CD4-positive, alpha-beta T cell treated with Interleukin-4 for 1 hour (primary cell): ENCODE results near the gene OR1D5.
A peak's percentile ranks its signal among the peaks of the same experiment; 100 is the strongest.
"Not testable (repeated sequence)": the region's sequence is repeated elsewhere in the genome, so short reads cannot be mapped to it uniquely, and the experiment has no call there.

ENCODE experiments used
- DNase-seq, 2 donors: peaks; one replicate each; pipeline ENCODE4 v3.0.0-alpha.2; 2020 to 2022

Gene OR1D5

DNA sequence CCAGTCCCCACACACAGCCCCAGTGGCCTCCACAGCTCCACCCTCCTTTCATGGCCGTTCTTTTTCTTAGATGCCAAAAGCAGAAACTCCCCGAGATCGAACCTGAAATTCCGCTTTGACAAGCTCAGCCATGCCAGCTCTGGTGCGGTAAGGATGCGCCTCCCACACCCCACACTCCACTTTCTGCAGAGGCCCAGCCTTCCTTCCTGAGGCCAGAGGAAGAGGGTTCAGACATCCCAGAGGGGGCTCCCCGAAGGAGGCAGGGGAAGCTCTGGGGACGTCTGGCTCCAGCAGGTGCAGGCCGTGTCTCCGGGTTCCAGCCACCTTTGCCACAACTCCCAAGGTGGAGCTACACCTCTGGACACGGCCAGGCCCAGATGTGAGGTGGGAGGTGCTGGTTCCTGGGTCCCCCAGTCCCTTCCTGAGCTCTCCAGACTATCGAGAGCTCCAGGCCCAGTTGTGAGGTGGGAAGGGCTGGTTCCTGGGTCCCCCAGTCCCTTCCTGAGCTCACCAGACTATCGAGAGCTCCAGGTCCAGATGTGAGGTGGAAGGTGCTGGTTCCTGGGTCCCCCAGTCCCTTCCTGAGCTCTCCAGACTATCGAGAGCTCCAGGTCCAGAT is 32.4 kb downstream of the OR1D5 start:
- not testable (repeated sequence) for DNase-seq

DNA sequence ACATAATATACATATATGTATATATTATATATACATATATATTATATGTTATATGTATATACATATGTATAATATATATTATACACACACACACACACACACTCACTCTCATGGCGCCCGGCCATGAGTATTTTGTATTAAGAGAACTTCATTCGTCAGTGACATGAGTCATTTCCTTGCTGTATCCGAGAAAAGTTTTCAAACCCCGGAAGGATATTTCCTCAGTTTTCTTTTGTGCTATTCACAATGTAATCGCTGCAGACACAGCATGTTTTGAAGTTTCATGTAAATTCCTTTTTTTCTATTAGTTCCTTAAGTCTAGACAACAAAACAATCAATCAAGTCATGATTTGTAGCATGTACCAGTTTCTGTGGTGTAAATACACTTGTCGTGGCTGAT is 33.3 kb downstream of the OR1D5 start:
- no peak for DNase-seq

DNA sequence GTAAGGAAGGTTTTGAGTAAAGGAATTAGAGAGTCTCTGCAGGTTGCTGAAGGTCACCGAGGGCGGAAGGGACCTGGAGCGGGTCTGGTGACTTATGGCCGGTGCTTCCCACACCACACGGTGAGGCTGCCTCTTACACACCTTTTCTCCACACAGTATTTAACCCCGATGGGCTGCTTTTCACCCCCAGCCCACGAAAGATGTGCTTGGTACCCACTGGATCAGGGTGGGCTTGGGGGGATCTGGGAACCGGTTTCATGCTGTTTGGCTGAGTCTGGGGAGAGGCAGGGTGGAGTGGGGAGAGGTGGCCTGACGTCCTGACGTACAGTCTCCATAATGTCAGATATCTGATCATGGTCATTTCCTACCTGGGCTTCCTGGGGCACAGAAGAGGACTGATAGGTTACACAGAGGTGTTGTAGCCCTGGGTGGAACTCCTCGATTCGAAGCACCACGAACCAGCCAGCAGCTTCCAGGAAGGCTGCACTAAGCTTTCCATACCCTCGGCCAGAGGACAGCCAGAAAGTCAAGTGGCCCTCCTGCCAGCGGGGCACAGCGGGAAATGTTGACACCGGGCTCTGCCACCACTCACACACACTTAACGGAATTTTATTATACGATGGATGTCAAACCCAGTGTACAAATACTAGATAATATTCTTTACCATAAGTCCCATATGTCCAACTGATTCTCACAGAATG is 34.0 kb downstream of the OR1D5 start:
- no peak for DNase-seq

DNA sequence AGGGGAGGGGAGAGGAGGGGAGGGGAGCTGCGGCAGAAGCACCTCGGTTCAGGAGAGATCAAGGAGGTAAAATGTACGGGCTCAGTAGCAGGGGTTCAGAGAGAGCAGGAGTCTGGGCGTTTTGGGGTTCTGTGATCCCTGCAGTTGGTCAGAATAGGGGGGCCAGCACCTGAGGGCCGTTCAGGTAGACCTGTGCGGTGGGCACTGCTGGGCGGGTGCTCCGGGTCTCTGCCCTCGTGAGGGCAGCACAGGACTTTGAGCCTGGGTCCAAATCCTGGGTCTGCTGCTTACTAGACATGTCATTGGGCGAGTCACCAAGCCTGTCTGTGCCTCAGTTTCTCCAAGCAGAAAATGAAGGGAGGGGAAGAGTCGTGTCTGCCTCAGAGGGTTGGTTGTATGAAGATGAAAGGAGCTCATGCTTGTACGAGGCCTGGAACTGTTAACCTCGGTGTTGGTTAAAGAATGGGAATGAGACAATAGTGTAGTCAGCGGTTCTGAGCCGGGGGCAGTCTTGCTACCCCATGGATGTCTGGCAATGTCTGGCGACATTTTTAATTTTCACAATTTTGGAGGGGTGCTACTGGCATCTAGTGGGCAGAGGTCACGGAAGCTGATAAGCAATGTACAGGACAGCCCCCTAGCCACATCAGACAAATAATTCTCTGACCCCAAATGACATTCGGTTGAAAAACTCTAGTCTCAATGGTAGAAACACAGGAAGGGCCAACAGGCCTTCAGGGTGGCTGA is 35.4 kb downstream of the OR1D5 start:
- no peak for DNase-seq

DNA sequence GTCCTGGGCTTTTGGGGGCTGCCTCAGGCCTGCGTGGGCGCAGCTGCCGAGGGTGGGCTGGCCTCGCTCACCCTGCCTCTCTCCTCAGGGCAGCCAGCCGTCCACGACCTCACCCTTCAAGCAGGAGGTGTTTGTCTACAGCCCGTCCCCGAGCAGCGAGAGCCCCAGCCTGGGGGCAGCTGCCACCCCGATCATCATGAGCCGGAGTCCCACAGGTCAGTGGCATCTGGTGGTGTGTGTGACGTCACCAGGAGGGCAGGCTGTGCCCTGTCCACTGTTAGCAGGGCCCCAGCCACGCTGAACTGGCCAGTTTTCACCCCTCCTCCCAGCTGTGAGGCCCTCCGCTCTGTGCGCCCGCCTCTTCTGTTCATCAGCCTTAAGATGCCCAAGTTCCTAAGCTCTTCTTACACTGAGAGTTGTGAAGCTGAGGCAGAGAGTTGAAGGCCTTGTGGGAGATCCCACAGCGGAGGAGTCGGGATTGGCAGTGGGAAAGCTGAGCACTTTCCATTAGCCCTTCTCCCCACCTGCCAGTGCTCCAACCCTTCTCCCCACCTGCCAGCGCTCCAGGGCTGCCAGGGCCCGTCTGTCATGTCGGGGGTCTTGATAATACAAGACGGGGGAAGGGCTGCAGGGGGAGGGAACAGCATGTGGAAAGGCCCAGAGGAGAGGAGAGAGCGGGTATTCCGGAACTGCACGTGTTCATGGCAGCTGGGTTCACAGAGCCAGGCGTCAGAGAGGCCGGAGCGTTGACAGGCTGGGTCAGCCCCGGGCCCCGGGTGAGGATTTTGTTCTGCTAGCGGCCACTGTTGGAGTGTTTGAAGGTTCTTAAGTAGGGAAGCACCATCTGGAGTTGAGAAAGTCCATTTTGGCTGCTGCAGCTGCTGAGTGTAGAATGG is 36.3 kb downstream of the OR1D5 start:
- DNase-seq = no peak

DNA sequence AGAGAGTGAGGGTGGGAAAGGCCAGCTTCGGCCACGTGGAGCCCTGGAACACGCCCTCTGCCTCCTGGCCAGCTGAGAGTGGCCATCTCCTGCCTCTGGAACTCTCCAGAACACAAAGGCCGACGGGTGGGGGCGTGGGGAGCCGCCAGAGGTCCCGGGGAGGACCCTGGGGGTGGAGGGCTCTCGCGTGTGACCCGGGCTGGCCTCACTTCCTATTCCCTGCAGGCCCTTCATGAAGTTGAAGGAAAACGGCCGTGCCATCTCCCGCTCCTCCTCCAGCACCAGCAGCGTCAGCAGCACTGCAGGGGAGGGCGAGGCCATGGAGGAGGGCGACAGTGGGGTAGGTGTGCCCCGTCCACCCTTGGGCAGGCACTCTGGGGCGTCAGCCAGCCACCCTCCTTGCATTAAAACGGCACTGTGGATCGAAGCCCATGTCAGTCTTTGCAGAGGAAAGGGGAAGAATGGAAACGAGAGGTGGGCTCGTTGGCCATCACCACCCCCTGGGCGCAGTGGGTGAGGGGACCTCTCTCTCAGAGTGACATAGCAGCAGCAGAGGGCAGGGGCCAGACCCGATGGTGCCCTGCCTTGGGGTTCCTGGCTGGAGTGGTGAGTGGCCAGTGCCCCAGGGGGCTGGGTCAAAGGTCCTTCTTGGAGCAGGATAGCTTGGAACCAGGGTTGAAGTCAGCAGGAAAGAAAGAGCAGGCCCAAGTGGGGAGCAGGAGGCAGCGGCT is 37.1 kb downstream of the OR1D5 start:
- DNase-seq = no peak

DNA sequence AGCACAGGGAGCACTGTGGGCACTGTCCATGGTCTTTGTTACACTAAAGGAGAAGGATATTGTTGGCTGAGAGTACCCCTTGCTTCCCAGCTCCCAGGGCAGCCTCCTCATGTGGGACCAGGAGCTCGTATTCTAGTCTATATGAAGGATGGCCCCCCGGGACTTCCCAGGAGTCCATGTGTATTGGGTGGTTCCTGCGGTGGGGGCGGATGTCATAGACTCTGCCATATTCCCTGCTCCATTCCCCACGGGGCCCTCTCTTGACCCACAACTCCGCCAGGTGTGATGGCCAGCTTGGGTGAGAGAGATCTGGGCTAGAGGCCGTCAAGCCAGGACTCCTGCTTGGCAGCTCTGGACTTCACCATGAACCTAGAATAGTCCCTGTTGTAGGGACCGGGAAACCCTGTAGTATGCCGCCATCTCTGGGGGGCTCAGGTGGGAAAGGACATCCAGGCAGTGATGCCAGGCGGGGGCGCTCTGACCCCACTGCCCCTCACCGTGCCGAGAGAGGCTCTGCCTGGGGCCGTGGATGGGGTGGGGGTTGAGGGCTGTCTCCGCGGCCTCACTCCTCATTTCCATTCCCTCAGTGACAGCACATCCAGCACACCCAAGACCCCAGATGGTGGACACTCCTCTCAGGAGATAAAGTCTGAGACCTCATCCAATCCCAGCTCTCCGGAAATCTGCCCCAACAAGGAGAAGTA is 37.8 kb downstream of the OR1D5 start:
- DNase-seq = no peak

DNA sequence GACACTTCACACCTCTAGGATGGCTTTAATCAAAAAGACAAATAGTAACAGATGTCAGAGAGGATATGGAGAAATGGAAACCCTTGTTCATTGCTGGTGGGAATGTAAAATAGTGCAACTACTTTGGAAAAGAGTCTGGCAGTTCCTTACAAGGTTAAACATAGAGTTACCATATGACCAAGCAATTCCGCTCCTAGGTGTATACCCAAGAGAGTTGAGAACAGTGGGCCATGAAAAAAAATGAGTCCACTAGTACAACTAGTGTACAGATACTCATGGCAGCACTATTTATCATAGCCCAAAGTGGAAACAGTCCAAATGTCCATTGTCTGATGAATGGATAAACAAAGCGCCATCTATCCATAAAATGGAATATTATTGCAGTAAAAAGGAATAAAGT is 39.1 kb downstream of the OR1D5 start:
- no peak for DNase-seq

DNA sequence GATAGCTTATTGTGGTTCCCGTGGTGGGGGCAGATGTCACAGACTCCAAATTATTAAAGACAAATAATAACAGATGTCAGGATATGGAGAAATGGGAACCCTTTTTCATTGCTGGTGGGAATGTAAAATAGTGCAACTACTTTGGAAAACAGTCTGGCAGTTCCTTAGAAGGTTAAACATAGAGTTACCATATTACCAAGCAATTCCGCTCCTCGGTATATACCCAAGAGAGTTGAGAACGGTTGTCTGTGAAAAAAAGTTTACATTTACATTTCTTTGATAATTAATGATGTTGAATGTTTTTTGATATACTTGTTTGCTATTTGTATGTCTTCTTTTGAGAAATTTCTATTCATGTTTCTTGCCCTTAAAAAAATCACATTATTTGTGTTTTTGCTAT is 41.2 kb downstream of the OR1D5 start:
- DNase-seq = no peak

DNA sequence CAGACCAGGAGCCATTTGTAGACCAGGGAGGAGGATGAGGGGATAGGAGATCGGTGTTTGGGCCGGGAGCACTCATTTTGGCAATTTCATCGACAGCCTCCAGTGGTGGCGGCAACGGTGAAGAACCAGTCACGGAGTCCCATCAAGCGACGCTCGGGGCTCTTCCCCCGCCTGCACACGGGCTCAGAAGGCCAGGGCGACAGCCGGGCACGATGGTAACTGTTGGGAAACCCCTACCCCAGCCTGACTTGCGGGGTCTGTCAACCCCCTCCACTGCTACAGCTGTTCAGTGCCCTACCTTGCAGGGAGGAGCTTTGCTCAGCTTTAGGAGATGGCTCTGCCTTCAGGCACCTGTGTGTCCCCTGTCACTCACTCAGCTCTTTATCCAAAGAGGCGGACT is 43.0 kb downstream of the OR1D5 start:
- DNase-seq = no peak

DNA sequence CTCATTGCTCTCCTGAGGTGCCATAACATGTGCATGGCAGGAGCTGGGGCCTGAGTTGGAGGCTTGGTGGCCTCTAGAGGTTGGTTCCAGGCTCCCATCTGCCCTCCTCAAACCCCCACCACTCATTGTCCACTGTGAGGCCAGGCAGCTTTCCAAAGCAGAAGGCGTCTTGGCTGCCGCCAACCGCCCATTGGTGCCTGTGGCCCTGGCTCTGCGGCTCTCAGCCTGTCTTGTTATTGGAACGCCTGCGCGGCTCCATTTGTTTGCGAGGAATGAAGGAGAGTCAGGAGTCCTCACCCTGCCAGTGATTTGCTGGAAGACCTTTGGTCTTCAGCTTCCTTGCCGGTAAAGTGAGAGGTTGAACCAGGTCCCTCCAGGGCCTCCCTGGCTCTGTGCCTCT is 43.6 kb downstream of the OR1D5 start:
- no peak for DNase-seq

DNA sequence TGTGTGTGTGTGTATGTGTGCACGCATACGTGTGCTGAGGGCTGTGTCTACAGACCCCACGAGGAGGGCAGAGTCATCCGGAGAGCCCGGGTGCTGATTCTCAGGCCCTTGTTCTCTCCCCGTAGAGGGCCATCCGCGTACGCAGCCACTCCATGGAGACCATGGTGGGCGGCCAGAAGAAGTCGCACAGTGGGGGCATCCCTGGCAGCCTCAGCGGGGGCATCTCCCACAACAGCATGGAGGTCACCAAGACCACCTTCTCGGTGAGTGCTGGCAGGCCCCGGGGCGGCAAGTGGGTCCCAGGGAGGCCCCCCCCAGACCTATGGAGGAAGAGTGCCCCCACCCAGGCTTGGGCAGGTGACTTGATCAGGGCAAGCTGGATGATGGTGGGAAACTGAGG is 45.5 kb downstream of the OR1D5 start:
- DNase-seq = no peak

DNA sequence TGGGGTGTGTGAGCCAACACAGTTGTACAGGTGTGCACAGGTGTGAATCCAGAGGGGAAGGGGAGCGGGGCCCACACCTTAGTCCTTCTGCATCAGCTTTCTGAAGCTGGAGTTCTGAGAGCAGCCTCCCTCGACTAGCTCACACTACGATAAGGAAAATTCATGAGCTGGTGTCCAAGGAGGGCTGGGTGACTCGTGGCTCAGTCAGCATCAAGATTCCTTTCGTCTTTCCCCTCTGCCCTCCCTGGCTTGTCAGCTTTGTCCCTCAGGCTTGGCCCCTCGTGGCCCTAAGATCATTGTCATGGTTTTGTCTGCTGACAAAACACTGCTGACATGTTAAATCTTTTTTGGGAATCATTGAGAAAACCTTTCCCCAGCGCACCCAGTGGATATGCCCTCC is 47.5 kb downstream of the OR1D5 start:
- no peak for DNase-seq

DNA sequence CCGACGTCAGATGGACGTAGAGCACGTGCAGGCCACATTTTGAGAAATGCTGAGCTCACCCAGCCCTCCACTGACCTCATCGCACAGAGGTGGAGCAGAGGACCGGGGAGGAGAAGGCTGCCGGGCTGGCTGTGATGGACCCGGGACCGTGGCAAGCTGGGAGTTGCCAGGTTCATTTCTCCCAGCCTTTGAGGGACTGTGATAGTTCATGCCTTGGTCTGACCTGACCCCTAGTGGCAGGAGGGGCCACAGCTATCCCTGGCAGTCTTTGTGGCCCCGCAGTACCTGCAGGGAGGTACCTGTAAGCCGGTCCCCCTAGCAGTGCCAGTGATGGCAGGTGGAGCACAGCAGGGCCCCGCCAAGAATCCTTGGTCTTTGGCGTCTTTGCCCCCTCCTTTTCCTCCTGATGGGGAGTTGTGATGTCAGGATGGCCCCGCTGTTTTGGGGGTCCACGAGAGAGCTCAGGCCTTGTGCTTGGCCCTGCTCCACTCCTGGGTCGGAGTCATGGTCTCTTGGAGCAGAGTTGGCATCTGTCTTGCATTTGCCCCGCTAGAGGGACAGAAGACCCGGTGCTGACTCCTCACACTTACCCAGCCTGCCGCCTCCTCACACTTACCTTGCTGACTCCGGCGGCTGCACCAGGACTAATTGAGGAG is 50.4 kb downstream of the OR1D5 start:
- peak; percentile 45 to 60 for DNase-seq
